Osteoblast (primary cell): ENCODE results near the gene MVB12A. TPM values are rescaled to one million over a fixed set of nuclear protein-coding genes. Genes with fewer than 3 reads are reported as not detected.

Source experiments
- DNase-seq: peaks from one replicate; pipeline ENCODE4 v3.0.0; 2011; ENCODE audit warnings: low spot score, mixed read lengths; ENCODE audit not compliant: insufficient read length; ENCODE audit errors: missing footprints
- H2AFZ ChIP-seq: 2 replicates; pipeline ENCODE4 v1.6.0; 2011; ENCODE audit warnings: mild to moderate bottlenecking, low read length
- H3K27ac ChIP-seq: 2 replicates; pipeline ENCODE4 v1.5.1; 2011; ENCODE audit warnings: mild to moderate bottlenecking, low read depth, low read length, moderate library complexity
- H3K27me3 ChIP-seq: 2 replicates; pipeline ENCODE4 v1.6.0; 2012; ENCODE audit warnings: mild to moderate bottlenecking, control low read depth, inconsistent platforms, low read length, moderate library complexity; ENCODE audit not compliant: insufficient read depth
- H3K36me3 ChIP-seq: 2 replicates; pipeline ENCODE4 v1.5.1; 2011; ENCODE audit warnings: mild to moderate bottlenecking, low read length, control low read depth, moderate library complexity; ENCODE audit not compliant: insufficient read depth
- H3K4me1 ChIP-seq: 2 replicates; pipeline ENCODE4 v1.5.1; 2011; ENCODE audit warnings: mild to moderate bottlenecking, low read length, control low read depth, moderate library complexity; ENCODE audit not compliant: insufficient read depth
- H3K4me2 ChIP-seq: 2 replicates; pipeline ENCODE4 v1.6.0; 2011; ENCODE audit warnings: mild to moderate bottlenecking, low read length; ENCODE audit not compliant: insufficient read depth
- H3K4me3 ChIP-seq: fragments of 200-600 bp; sonication (generic); 3 replicates; pipeline ENCODE4 v1.5.1; 2012; ENCODE audit warnings: mild to moderate bottlenecking, low read length, inconsistent platforms; ENCODE audit not compliant: insufficient read depth
- H3K79me2 ChIP-seq: 2 replicates; pipeline ENCODE4 v1.6.0; 2012; ENCODE audit warnings: mild to moderate bottlenecking, low read length, control low read depth, inconsistent platforms; ENCODE audit not compliant: insufficient read depth
- H3K9me3 ChIP-seq: 2 replicates; pipeline ENCODE4 v1.5.1; 2011; ENCODE audit warnings: low read depth, low read length, control low read depth
- H4K20me1 ChIP-seq: 2 replicates; pipeline ENCODE4 v1.6.0; 2012; ENCODE audit warnings: mild to moderate bottlenecking, low read length, control low read depth; ENCODE audit not compliant: insufficient read depth
- CTCF ChIP-seq: IDR thresholded peaks from 2 replicates; pipeline ENCODE4 v1.5.1; 2011; ENCODE audit warnings: mild to moderate bottlenecking, low read depth, low read length, moderate library complexity; ENCODE audit errors: extremely low read depth
- total RNA-seq: library from RNA; depleted of rRNA; stranded (reverse); fragments of >200 nt; gene quantifications from 2 replicates; pipeline ENCODE4 v1.2.3, GENCODE V29; 2012

Gene MVB12A
- total RNA-seq, 1 donor: 50.7 TPM

GRCh38 chr19:17405250-17406045 is 14.4 kb upstream of the MVB12A start, which contains the start of gene BST2:
Gene BST2 (minus strand): TSS chr19:17405630. CDS start chr19:17405575, 55 bp downstream.
- no peaks in the 10 kb centered on the region for H4K20me1 ChIP-seq
- TF ChIP-seq CTCF: no peak
- H2AFZ ChIP-seq: peak within 1 kb of the TSS; percentile 88
- H3K27ac ChIP-seq: no peak within 1 kb of the TSS
- no peaks in the 10 kb centered on the region for H3K36me3 ChIP-seq
- no peak within 1 kb of the TSS for H3K4me3 ChIP-seq
- peak; percentile 96 for DNase-seq
- no peaks in the 10 kb centered on the region for H3K27me3 ChIP-seq
- no peaks in the 10 kb centered on the region for H3K79me2 ChIP-seq
- no peaks in the 10 kb centered on the region for H3K9me3 ChIP-seq
- peaks cover 15% of the 10 kb centered on the region for H3K4me1 ChIP-seq
- H3K4me2 ChIP-seq: peak within 1 kb of the TSS; percentile 51

DNA sequence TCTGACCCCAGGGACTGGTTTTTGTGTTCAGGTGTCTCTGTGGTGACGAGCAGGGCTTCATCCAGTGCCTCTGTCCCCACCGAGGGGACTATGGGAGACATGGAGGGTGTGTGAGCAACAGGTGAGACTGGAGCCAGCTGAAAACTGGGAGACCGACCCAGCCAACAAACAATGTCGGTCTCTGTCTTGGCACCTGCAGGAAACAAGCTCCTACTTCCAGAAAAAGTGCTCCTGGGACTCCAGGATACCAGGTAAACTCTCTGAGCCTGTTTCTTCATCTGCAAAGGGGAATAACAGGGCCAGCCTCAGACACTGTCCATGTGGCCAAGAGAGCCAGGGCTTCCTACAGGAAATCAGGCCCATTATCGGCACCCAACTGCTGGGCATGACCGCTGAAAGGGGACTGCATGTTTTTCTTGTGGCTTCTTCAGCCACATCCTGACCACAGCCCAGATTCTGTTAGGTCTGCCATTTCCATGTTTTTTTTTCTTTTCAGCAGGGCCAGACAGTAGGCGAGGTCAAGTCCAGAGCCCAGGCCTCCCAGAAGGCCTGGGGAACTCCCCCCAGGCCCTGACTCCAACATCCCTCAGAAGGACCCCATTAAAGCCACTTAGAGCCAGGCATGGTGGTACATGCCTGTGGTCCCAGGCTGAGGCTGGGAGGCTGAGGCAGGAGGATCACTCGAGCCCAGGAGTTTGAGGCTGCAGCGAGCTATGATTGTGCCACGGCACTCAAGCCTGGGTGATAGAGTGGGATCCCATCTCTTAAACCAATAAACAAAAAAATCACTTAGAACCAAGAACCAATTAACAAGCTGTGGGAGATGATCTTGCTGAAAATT is 13.6 kb upstream of the MVB12A start:
- Histone ChIP-seq H3K27ac (no peak overlapping the region), H3K36me3 (no peaks in the 10 kb centered on the region), H3K79me2 (no peaks in the 10 kb centered on the region), H2AFZ (peak overlapping the region; percentile 88), H3K9me3 (no peaks in the 10 kb centered on the region), H3K4me1 (peaks cover 15% of the 10 kb centered on the region), H3K4me3 (no peak overlapping the region), H3K27me3 (no peaks in the 10 kb centered on the region), H3K4me2 (peak overlapping the region; percentile 51), H4K20me1 (no peaks in the 10 kb centered on the region)
- no peak for TF ChIP-seq CTCF
- DNase-seq: peak; percentile 94

- no peaks in the 10 kb centered on the region for H3K9me3 ChIP-seq
- no peaks in the 10 kb centered on the region for H4K20me1 ChIP-seq
- H3K4me1 ChIP-seq: peaks cover 15% of the 10 kb centered on the region
- H3K4me3 ChIP-seq: no peak overlapping the region
- no peaks in the 10 kb centered on the region for H3K27me3 ChIP-seq
- peak; percentile 22 for DNase-seq
- no peak overlapping the region for H2AFZ ChIP-seq
- H3K4me2 ChIP-seq: peak overlapping the region; percentile 43
- no peak for TF ChIP-seq CTCF
- no peaks in the 10 kb centered on the region for H3K79me2 ChIP-seq
- no peak overlapping the region for H3K27ac ChIP-seq
- no peaks in the 10 kb centered on the region for H3K36me3 ChIP-seq
Measured at GRCh38 chr19:17406887-17407196, 13.0 kb upstream of the MVB12A start.

GRCh38 chr19:17409990-17410389 is 9.9 kb upstream of the MVB12A start:
- Histone ChIP-seq H3K27ac (no peak overlapping the region), H3K27me3 (peaks cover 2% of the 10 kb centered on the region), H3K4me2 (no peak overlapping the region), H3K36me3 (no peaks in the 10 kb centered on the region), H2AFZ (no peak overlapping the region), H3K79me2 (no peaks in the 10 kb centered on the region), H3K4me1 (peaks cover 15% of the 10 kb centered on the region), H3K4me3 (no peak overlapping the region), H4K20me1 (no peaks in the 10 kb centered on the region), H3K9me3 (no peaks in the 10 kb centered on the region)
- TF ChIP-seq CTCF: no peak
- no peak for DNase-seq
